Osteocyte (in vitro differentiated cells): ENCODE results near the gene LRRN2. TPM values are rescaled to one million over a fixed set of nuclear protein-coding genes. Genes with fewer than 3 reads are reported as not detected.

Source experiments
- DNase-seq: peaks from one replicate; pipeline ENCODE4 v3.0.0; 2021; ENCODE audit warnings: mixed read lengths; ENCODE audit not compliant: unreplicated experiment; ENCODE audit errors: extremely low spot score
- H3K27ac Mint-ChIP-seq: one replicate; pipeline ENCODE4 v1.8.0; 2021; ENCODE audit warnings: mild to moderate bottlenecking, mixed read lengths; ENCODE audit not compliant: unreplicated experiment
- H3K27me3 Mint-ChIP-seq: one replicate; pipeline ENCODE4 v1.8.0; 2021; ENCODE audit warnings: mixed read lengths; ENCODE audit not compliant: unreplicated experiment
- H3K36me3 Mint-ChIP-seq: one replicate; pipeline ENCODE4 v1.8.0; 2021; ENCODE audit warnings: mixed read lengths; ENCODE audit not compliant: unreplicated experiment
- H3K4me1 Mint-ChIP-seq: one replicate; pipeline ENCODE4 v1.8.0; 2021; ENCODE audit warnings: mixed read lengths; ENCODE audit not compliant: unreplicated experiment
- H3K4me3 Mint-ChIP-seq: one replicate; pipeline ENCODE4 v1.8.0; 2021; ENCODE audit warnings: mild to moderate bottlenecking, moderate library complexity, mixed read lengths; ENCODE audit not compliant: unreplicated experiment
- H3K9me3 Mint-ChIP-seq: one replicate; pipeline ENCODE4 v1.8.0; 2021; ENCODE audit warnings: mixed read lengths; ENCODE audit not compliant: unreplicated experiment
- total RNA-seq: library from RNA; stranded (reverse); gene quantifications from 2 replicates; pipeline ENCODE4 v1.2.1, GENCODE V29; 2021
- TF ChIP-seq, protein P1 (sequence below): fragments of 200-600 bp; sonication (generic); IDR thresholded peaks from 2 replicates; pipeline ENCODE4 v1.5.0; 2021; ENCODE audit warnings: antibody characterized with exemption, mild to moderate bottlenecking, moderate library complexity

Gene LRRN2
- total RNA-seq, 1 donor from 2014 or later = not detected

DNA sequence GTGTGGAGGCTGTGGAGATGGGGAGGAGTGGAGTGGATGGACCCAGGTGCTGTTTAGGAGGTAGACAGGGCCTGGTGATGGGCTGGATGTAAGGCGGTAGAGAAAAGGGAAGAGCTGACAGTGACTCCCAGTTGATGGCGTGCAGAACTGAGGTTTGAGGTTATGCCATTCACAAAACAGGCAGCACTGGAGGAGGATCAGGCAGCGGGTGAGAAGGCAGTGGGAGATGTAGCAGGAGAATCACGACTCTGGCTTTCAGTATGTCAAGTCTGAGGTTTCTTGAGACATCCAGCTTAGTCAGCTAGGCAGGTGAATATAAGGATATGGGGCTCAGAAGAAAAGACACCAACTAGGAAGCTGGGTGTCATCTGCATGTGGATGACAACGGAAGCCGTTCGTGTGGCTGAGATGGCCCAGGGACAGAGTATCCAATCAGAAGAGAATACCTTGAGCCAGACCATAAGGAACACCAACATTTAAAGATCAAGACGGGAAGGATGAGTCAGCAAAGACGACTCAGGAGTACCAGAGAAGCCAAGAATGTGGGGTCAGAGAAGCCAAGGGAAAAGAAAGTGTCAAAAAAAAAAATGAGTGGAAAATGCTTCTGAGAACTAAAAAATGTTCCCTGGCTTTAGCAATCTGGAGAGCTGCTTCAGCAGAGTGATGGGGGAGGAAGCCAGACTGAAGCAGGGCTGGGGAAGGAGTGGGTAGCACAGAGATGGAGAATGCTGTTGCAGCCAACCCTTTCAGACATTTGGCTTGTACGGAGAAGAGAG is 15.2 kb downstream of the LRRN2 start:
- Mint-ChIP-seq H3K9me3 (no peaks in the 10 kb centered on the region), H3K27ac (no peak overlapping the region), H3K4me1 (no peaks in the 10 kb centered on the region), H3K27me3 (peaks cover 3% of the 10 kb centered on the region), H3K36me3 (no peaks in the 10 kb centered on the region), H3K4me3 (no peak overlapping the region)
- DNase-seq = no peak
- TF ChIP-seq, protein P1, sequence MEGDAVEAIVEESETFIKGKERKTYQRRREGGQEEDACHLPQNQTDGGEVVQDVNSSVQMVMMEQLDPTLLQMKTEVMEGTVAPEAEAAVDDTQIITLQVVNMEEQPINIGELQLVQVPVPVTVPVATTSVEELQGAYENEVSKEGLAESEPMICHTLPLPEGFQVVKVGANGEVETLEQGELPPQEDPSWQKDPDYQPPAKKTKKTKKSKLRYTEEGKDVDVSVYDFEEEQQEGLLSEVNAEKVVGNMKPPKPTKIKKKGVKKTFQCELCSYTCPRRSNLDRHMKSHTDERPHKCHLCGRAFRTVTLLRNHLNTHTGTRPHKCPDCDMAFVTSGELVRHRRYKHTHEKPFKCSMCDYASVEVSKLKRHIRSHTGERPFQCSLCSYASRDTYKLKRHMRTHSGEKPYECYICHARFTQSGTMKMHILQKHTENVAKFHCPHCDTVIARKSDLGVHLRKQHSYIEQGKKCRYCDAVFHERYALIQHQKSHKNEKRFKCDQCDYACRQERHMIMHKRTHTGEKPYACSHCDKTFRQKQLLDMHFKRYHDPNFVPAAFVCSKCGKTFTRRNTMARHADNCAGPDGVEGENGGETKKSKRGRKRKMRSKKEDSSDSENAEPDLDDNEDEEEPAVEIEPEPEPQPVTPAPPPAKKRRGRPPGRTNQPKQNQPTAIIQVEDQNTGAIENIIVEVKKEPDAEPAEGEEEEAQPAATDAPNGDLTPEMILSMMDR = no peak

DNA sequence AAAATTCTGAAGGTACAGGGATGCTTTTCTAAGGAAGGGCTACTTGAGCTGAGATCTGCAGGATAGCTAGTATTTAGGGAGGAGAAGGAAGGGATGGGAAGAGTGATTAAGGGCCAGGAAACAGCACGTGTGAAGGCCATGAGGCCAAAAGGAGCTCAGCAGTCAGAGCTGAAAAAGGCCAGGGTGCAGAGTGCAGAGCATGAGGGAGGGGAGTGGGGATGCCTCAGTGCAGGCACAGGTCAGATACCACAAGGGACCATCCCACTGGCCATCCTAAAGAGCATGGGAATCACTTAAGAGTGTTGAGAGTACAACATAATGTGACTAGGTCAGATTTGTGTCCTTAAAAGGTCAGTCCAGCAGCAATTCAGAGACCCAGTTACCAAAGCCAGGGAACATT is 16.0 kb downstream of the LRRN2 start:
- no peak overlapping the region for H3K4me3 Mint-ChIP-seq
- TF ChIP-seq, protein P1 = no peak

DNA sequence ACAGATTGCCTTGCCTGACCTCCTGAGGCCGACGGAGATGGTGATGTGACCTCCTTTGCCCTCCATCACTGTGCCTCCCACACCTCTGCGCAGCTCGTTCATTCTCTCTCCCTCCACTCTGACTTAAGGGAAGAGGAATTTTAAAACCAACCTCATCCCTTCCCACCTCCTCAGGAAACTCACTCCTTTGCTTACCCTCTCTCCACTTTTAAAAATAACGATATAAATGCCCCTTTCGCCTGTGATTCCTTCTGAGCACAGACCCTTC is 21.2 kb downstream of the LRRN2 start:
- Mint-ChIP-seq H3K27me3 (peaks cover 26% of the 10 kb centered on the region), H3K27ac (no peak overlapping the region)

More for the DNA sequence above, 16.0 kb downstream of the LRRN2 start:
- no peaks in the 10 kb centered on the region for H3K36me3 Mint-ChIP-seq
- no peaks in the 10 kb centered on the region for H3K4me1 Mint-ChIP-seq
- no peak for DNase-seq
- H3K27ac Mint-ChIP-seq = no peak overlapping the region
- H3K9me3 Mint-ChIP-seq = no peaks in the 10 kb centered on the region
- peaks cover 3% of the 10 kb centered on the region for H3K27me3 Mint-ChIP-seq

DNA sequence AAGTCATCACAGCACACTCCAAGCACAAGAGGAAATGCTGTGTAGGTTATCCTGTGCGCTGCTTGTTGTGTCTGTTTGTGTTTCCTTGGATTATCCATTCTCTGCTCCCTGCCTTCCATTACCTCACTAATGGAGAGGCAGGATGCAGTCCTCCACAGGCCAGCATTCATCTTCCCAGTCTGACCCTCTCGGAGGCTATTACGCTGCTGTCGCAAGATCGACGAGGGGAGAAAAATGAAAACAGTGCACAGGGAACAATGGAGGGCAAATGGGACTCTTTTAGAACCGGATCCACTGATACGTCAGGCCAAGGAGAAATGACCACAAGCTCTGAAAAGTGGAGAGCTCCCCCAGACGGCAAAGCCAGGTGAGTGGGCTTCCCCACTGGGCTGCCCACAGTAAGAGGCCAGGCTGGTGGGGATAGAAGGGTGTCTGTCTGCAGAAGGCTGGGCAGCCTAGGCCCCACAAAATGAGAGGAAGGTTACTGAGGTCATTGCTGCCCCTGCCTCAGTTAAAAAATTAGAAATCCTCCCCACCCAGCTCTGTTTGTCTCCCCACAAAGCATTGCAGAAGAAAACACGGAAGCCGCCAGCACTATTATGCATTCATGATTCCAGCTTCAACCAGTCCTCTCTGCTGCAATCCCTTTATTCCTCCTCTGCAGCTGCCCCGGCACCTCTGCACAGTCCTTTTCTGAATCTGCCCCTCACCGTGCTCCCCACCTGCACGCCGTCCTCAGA is 21.7 kb downstream of the LRRN2 start:
- H3K27ac Mint-ChIP-seq = no peak overlapping the region
- no peak for DNase-seq
- peaks cover 26% of the 10 kb centered on the region for H3K27me3 Mint-ChIP-seq
- no peaks in the 10 kb centered on the region for H3K36me3 Mint-ChIP-seq
- H3K9me3 Mint-ChIP-seq = no peaks in the 10 kb centered on the region
- TF ChIP-seq, protein P1 = no peak
- no peak overlapping the region for H3K4me3 Mint-ChIP-seq
- no peaks in the 10 kb centered on the region for H3K4me1 Mint-ChIP-seq

More for the DNA sequence above, 21.2 kb downstream of the LRRN2 start:
- no peak for DNase-seq
- Mint-ChIP-seq H3K9me3 (no peaks in the 10 kb centered on the region), H3K4me1 (no peaks in the 10 kb centered on the region), H3K4me3 (no peak overlapping the region), H3K36me3 (no peaks in the 10 kb centered on the region)
- TF ChIP-seq, protein P1 = no peak

DNA sequence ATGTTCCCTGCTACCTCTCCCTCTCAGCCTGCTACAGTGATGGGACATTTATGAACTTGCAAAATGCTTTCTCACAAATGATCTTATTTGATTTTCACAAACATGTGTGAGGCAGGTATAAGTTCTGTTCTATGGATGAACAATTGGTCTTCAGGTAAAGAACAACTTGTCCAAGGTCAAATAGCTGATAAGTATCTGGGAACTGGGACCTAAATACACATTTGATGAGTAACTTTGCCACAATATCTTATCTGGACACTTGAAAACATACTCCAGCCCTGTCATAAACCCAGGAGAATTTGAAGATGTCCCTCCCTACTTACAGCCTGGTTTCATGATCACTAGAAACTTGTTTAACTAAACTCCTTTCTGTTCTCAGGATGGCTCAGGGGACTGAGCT is 23.0 kb downstream of the LRRN2 start:
- Mint-ChIP-seq H3K9me3 (no peaks in the 10 kb centered on the region), H3K27me3 (peaks cover 26% of the 10 kb centered on the region), H3K4me3 (no peak overlapping the region), H3K27ac (no peak overlapping the region), H3K4me1 (no peaks in the 10 kb centered on the region), H3K36me3 (no peaks in the 10 kb centered on the region)
- no peak for DNase-seq
- TF ChIP-seq, protein P1 = no peak
